Measurements from ENCODE around the gene KLK3. TPM values are rescaled to one million over a fixed set of nuclear protein-coding genes. Genes with fewer than 3 reads are reported as not detected.

Gene KLK3
- total and polyA plus RNA-seq, 2 experiments from 2014 or later, result 0.19 TPM; not detected in 1

GRCh38 chr19:50842130-50842529 is 12.6 kb upstream of the KLK3 start:
- Histone ChIP-seq H2AFZ (no peak overlapping the region), H3F3A (replicated peaks; ENCODE audit: low read depth) (no peaks in the 10 kb centered on the region), H3K4me3 (no peak overlapping the region), H3K79me2 (replicated peaks; ENCODE audit: insufficient read depth) (no peaks in the 10 kb centered on the region), H4K20me1 (replicated peaks; ENCODE audit: insufficient read depth) (no peaks in the 10 kb centered on the region), H3K27me3 (ENCODE audit: insufficient read depth) (peaks cover 10% of the 10 kb centered on the region; the same call in 1 of the 2 replicates), H3K4me2 (no peak overlapping the region), H3K4me1 (ENCODE audit: insufficient read depth) (peaks cover 5% of the 10 kb centered on the region; the same call in 1 of the 2 replicates), H3K36me3 (ENCODE audit: insufficient read depth) (no peaks in the 10 kb centered on the region), H3K27ac (ENCODE audit: low read depth) (no peak overlapping the region), H3K9me2 (ENCODE audit: insufficient read depth) (no peaks in the 10 kb centered on the region)
- H3K4me1 Mint-ChIP-seq, result peaks cover 4% of the 10 kb centered on the region; the same call in 2 of the 3 replicates
- TF ChIP-seq ZNF331 (CRISPR knock-in tag; IDR thresholded peaks at IDR 0.05; ENCODE audit: low read depth) (no peak), ZNF462 (CRISPR knock-in tag; IDR thresholded peaks at IDR 0.05) (no peak), POLR2AphosphoS5 (IDR thresholded peaks at IDR 0.05; ENCODE audit: low read depth) (no peak), STAT1 (IDR thresholded peaks at IDR 0.05; ENCODE audit: unreplicated experiment) (no peak), JUNB (IDR thresholded peaks at IDR 0.05; ENCODE audit: unreplicated experiment) (no peak), ZNF114 (CRISPR knock-in tag; IDR thresholded peaks at IDR 0.05) (no peak), CTCF (conservative IDR thresholded peaks at IDR 0.05; ENCODE audit: low read depth in 2 of 2) (no peak), EZH2 (IDR thresholded peaks at IDR 0.05; ENCODE audit: low read depth, unreplicated experiment) (no peak), EZH2phosphoT487 (IDR thresholded peaks at IDR 0.05; ENCODE audit: unreplicated experiment) (no peak), REST (IDR thresholded peaks at IDR 0.05; ENCODE audit: unreplicated experiment) (no peak), ETS1 (IDR thresholded peaks at IDR 0.05) (no peak), NANOG (IDR thresholded peaks at IDR 0.05; ENCODE audit: borderline replicate concordance) (no peak), CREB1 (CRISPR knock-in tag; IDR thresholded peaks at IDR 0.05; ENCODE audit: low read depth) (no peak)
- peaks cover 7% of the 10 kb centered on the region for H3K27me3 Mint-ChIP-seq (ENCODE audit: insufficient read depth, low read depth, poor library complexity)
- H3K4me3 Mint-ChIP-seq, result no peak overlapping the region
- no peak overlapping the region for H3K27ac Mint-ChIP-seq
- no peak for DNase-seq (ENCODE audit: low spot score)
- peaks cover 53% of the 10 kb centered on the region for H3K9me3 Mint-ChIP-seq
- ATAC-seq, result no peak
- peaks cover 8% of the 10 kb centered on the region; the same call in 2 of the 3 replicates for H3K36me3 Mint-ChIP-seq (ENCODE audit: low read depth)

Data from GM23338 (cell line).